ENCODE data around the gene PTGS1.

The PTGS1 gene

DNA sequence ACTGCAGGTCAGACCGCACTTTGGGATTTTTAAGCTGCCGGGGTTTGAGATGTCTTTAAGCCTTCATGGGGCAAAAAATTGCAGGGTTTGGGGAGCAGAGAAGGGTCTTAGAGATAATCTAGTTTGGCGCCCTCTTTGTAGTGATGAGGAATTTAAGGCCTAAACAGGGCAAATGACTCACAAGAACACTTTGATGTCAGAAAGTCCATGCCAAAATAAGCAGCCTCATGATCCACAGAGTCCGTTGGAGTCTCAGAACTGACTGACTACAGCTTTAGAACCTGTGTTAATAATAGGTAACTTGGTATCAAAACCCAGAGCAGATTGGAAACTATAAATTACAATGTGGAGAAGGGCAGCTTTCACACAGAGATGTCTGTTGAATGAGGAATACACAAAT lies 35.9 kb upstream of the PTGS1 start:
- H3K23ac ChIP-seq (ENCODE audit: low read length): no peak overlapping the region
- no peak overlapping the region for H2BK5ac ChIP-seq (ENCODE audit: low read length)
- WGBS (ENCODE audit: extremely low coverage, insufficient coverage, low lambda C conversion rate): no CpG with 5 or more reads among the region's 4 CpGs
- no peaks in the 10 kb centered on the region for H3K4me1 ChIP-seq (ENCODE audit: control insufficient read depth, low read depth, low read length)
- no peak overlapping the region for H3K56ac ChIP-seq (ENCODE audit: low read length)
- no peak overlapping the region for H3K4me2 ChIP-seq (ENCODE audit: low read length)
- no peak overlapping the region for H3K4ac ChIP-seq (ENCODE audit: low read depth, low read length)
- no peak overlapping the region for H4K8ac ChIP-seq (ENCODE audit: low read depth, low read length)
- H2AK5ac ChIP-seq (ENCODE audit: low read length): no peak overlapping the region
- no peak for DNase-seq
- no peak overlapping the region for H2BK15ac ChIP-seq (replicated peaks; ENCODE audit: low read depth)
- no peak overlapping the region for H2BK120ac ChIP-seq (ENCODE audit: low read depth, low read length)
- H4K5ac ChIP-seq (ENCODE audit: low read length): no peak overlapping the region
- no peak overlapping the region for H3K9ac ChIP-seq (ENCODE audit: low read length)
- H3K18ac ChIP-seq (ENCODE audit: low read length): no peak overlapping the region
- H3K4me3 ChIP-seq (ENCODE audit: low read length): no peak overlapping the region
- H3K36me3 ChIP-seq (ENCODE audit: control insufficient read depth, insufficient read depth, low read length): no peaks in the 10 kb centered on the region
- H3K27me3 ChIP-seq (ENCODE audit: insufficient read depth, low read length, poor library complexity): no peaks in the 10 kb centered on the region
- no peak overlapping the region for H3K27ac ChIP-seq (ENCODE audit: low read depth, low read length)
- H3K79me2 ChIP-seq (ENCODE audit: control insufficient read depth, insufficient read depth, low read length): no peaks in the 10 kb centered on the region
- H3K79me1 ChIP-seq (ENCODE audit: low read length): no peaks in the 10 kb centered on the region

- H4K5ac ChIP-seq (ENCODE audit: low read length): no peak overlapping the region
- DNase-seq: no peak
- H3K4me1 ChIP-seq (ENCODE audit: control insufficient read depth, low read depth, low read length): no peaks in the 10 kb centered on the region
- no peak overlapping the region for H3K56ac ChIP-seq (ENCODE audit: low read length)
- H3K4me3 ChIP-seq (ENCODE audit: low read length): no peak overlapping the region
- H4K8ac ChIP-seq (ENCODE audit: low read depth, low read length): no peak overlapping the region
- no peak overlapping the region for H3K27ac ChIP-seq (ENCODE audit: low read depth, low read length)
- H3K36me3 ChIP-seq (ENCODE audit: control insufficient read depth, insufficient read depth, low read length): no peaks in the 10 kb centered on the region
- no peaks in the 10 kb centered on the region for H3K79me2 ChIP-seq (ENCODE audit: control insufficient read depth, insufficient read depth, low read length)
- H2BK120ac ChIP-seq (ENCODE audit: low read depth, low read length): no peak overlapping the region
- no peak overlapping the region for H2BK5ac ChIP-seq (ENCODE audit: low read length)
- H3K27me3 ChIP-seq (ENCODE audit: insufficient read depth, low read length, poor library complexity): no peaks in the 10 kb centered on the region
- no peak overlapping the region for H3K9ac ChIP-seq (ENCODE audit: low read length)
- no peak overlapping the region for H3K4ac ChIP-seq (ENCODE audit: low read depth, low read length)
- no peak overlapping the region for H3K23ac ChIP-seq (ENCODE audit: low read length)
- H2BK15ac ChIP-seq (replicated peaks; ENCODE audit: low read depth): no peak overlapping the region
- no peaks in the 10 kb centered on the region for H3K79me1 ChIP-seq (ENCODE audit: low read length)
- no peak overlapping the region for H3K4me2 ChIP-seq (ENCODE audit: low read length)
- no peak overlapping the region for H2AK5ac ChIP-seq (ENCODE audit: low read length)
- no peak overlapping the region for H3K18ac ChIP-seq (ENCODE audit: low read length)
- WGBS (ENCODE audit: extremely low coverage, insufficient coverage, low lambda C conversion rate): no CpG with 5 or more reads among the region's 5 CpGs
Measured at GRCh38 chr9:122336189-122336588, 34.6 kb upstream of the PTGS1 start.

- H3K4me2 ChIP-seq (ENCODE audit: low read length): peak overlapping the region; percentile 23
- no peaks in the 10 kb centered on the region for H3K36me3 ChIP-seq (ENCODE audit: control insufficient read depth, insufficient read depth, low read length)
- no peak overlapping the region for H3K4me3 ChIP-seq (ENCODE audit: low read length)
- no CpG with 5 or more reads among the region's 26 CpGs for WGBS (ENCODE audit: extremely low coverage, insufficient coverage, low lambda C conversion rate)
- no peak overlapping the region for H4K5ac ChIP-seq (ENCODE audit: low read length)
- peak overlapping the region; percentile 18 for H3K56ac ChIP-seq (ENCODE audit: low read length)
- no peak overlapping the region for H2AK5ac ChIP-seq (ENCODE audit: low read length)
- no peaks in the 10 kb centered on the region for H3K79me1 ChIP-seq (ENCODE audit: low read length)
- no peak for DNase-seq
- no peak overlapping the region for H2BK15ac ChIP-seq (replicated peaks; ENCODE audit: low read depth)
- no peak overlapping the region for H2BK5ac ChIP-seq (ENCODE audit: low read length)
- H4K8ac ChIP-seq (ENCODE audit: low read depth, low read length): no peak overlapping the region
- H3K9ac ChIP-seq (ENCODE audit: low read length): peak overlapping the region; percentile 23
- no peak overlapping the region for H2BK120ac ChIP-seq (ENCODE audit: low read depth, low read length)
- no peak overlapping the region for H3K27ac ChIP-seq (ENCODE audit: low read depth, low read length)
- no peaks in the 10 kb centered on the region for H3K79me2 ChIP-seq (ENCODE audit: control insufficient read depth, insufficient read depth, low read length)
- H3K4ac ChIP-seq (ENCODE audit: low read depth, low read length): no peak overlapping the region
- no peak overlapping the region for H3K18ac ChIP-seq (ENCODE audit: low read length)
- no peaks in the 10 kb centered on the region for H3K27me3 ChIP-seq (ENCODE audit: insufficient read depth, low read length, poor library complexity)
- H3K4me1 ChIP-seq (ENCODE audit: control insufficient read depth, low read depth, low read length): no peaks in the 10 kb centered on the region
- H3K23ac ChIP-seq (ENCODE audit: low read length): no peak overlapping the region
Measured at GRCh38 chr9:122336866-122337555, 33.8 kb upstream of the PTGS1 start.

DNA sequence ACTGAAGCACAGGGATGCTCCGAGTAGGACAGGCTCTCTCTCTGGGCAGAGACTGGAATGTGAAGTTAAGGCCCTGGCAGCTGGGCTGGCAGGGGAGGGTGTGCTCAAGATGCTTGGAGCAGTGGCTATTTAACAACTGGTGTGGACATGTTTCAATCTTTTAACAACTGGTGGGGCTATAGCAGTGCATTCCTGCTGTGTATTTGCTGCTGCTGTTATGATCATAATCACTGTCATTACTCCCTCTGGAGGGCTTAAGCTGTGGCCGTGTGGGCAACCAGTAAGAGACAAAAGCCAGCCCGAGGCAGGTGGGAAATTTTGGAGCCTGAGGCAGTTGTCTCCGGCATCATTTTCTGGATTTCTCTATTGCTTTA lies 33.3 kb upstream of the PTGS1 start:
- DNase-seq: no peak
- Histone ChIP-seq H2AK5ac (ENCODE audit: low read length) (no peak overlapping the region), H3K4me1 (ENCODE audit: control insufficient read depth, low read depth, low read length) (no peaks in the 10 kb centered on the region), H3K4me3 (ENCODE audit: low read length) (no peak overlapping the region), H3K9ac (ENCODE audit: low read length) (no peak overlapping the region), H3K36me3 (ENCODE audit: control insufficient read depth, insufficient read depth, low read length) (no peaks in the 10 kb centered on the region), H3K27ac (ENCODE audit: low read depth, low read length) (no peak overlapping the region), H2BK120ac (ENCODE audit: low read depth, low read length) (no peak overlapping the region), H3K4ac (ENCODE audit: low read depth, low read length) (no peak overlapping the region), H3K79me1 (ENCODE audit: low read length) (no peaks in the 10 kb centered on the region), H2BK5ac (ENCODE audit: low read length) (no peak overlapping the region), H3K27me3 (ENCODE audit: insufficient read depth, low read length, poor library complexity) (no peaks in the 10 kb centered on the region), H3K56ac (ENCODE audit: low read length) (no peak overlapping the region), H3K79me2 (ENCODE audit: control insufficient read depth, insufficient read depth, low read length) (no peaks in the 10 kb centered on the region), H3K18ac (ENCODE audit: low read length) (no peak overlapping the region), H3K4me2 (ENCODE audit: low read length) (no peak overlapping the region), H4K8ac (ENCODE audit: low read depth, low read length) (no peak overlapping the region), H4K5ac (ENCODE audit: low read length) (no peak overlapping the region), H3K23ac (ENCODE audit: low read length) (no peak overlapping the region), H2BK15ac (replicated peaks; ENCODE audit: low read depth) (no peak overlapping the region)
- no CpG with 5 or more reads among the region's 4 CpGs for WGBS (ENCODE audit: extremely low coverage, insufficient coverage, low lambda C conversion rate)

DNA sequence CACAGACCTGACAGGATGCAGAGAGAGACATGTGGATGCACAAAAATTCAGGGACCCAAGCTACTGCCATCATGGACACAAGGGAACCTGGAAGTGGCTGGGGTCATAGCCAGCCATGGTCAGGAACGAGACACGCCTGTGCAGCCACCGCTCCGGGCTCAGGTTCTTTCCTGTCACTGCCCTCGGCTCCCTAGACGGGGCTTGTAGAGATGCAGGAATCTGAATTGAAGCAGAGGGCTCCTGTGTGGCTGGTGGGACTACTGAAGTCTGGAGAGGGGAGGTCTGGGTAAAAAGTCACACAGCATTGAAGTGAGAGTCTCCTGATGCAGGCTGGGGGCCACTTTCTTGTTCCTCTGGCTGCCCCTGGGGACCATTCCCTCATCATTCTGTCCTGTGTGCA lies 32.3 kb upstream of the PTGS1 start:
- no peak overlapping the region for H3K4me2 ChIP-seq (ENCODE audit: low read length)
- no peak overlapping the region for H2BK120ac ChIP-seq (ENCODE audit: low read depth, low read length)
- H3K4me1 ChIP-seq (ENCODE audit: control insufficient read depth, low read depth, low read length): no peaks in the 10 kb centered on the region
- no peak overlapping the region for H4K8ac ChIP-seq (ENCODE audit: low read depth, low read length)
- H3K27me3 ChIP-seq (ENCODE audit: insufficient read depth, low read length, poor library complexity): no peaks in the 10 kb centered on the region
- no peak overlapping the region for H3K27ac ChIP-seq (ENCODE audit: low read depth, low read length)
- H2BK5ac ChIP-seq (ENCODE audit: low read length): no peak overlapping the region
- no peak overlapping the region for H3K18ac ChIP-seq (ENCODE audit: low read length)
- H3K4ac ChIP-seq (ENCODE audit: low read depth, low read length): no peak overlapping the region
- H3K36me3 ChIP-seq (ENCODE audit: control insufficient read depth, insufficient read depth, low read length): no peaks in the 10 kb centered on the region
- H3K79me2 ChIP-seq (ENCODE audit: control insufficient read depth, insufficient read depth, low read length): no peaks in the 10 kb centered on the region
- H2BK15ac ChIP-seq (replicated peaks; ENCODE audit: low read depth): no peak overlapping the region
- no peak overlapping the region for H3K4me3 ChIP-seq (ENCODE audit: low read length)
- no peak overlapping the region for H2AK5ac ChIP-seq (ENCODE audit: low read length)
- H3K23ac ChIP-seq (ENCODE audit: low read length): no peak overlapping the region
- H3K56ac ChIP-seq (ENCODE audit: low read length): no peak overlapping the region
- H3K79me1 ChIP-seq (ENCODE audit: low read length): no peaks in the 10 kb centered on the region
- H4K5ac ChIP-seq (ENCODE audit: low read length): no peak overlapping the region
- DNase-seq: no peak
- H3K9ac ChIP-seq (ENCODE audit: low read length): no peak overlapping the region
- WGBS (ENCODE audit: extremely low coverage, insufficient coverage, low lambda C conversion rate): no CpG with 5 or more reads among the region's 6 CpGs

DNA sequence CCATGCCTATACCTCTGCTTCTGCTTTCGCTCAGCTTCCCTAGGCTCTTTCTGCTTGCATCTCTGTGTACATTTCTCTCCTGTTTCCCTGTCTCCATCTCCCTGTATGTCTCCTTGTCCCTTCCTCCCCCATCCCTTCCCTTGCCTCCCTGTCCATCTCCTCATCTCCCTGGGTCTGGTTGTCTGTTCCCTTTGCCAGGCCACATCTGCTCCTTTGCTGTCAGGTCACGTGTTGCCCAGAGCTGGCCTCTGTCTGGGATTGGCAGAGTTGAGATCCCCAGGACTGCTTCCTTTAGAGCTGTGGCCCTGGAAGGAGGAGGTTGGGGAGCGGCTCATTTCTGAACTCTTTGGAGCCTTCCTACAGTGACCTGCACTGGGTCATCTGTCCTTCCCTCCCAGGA lies 31.8 kb upstream of the PTGS1 start:
- no peak for DNase-seq
- H3K4me3 ChIP-seq (ENCODE audit: low read length): no peak overlapping the region
- WGBS (ENCODE audit: extremely low coverage, insufficient coverage, low lambda C conversion rate): no CpG with 5 or more reads among the region's 3 CpGs

More for the DNA sequence above, 31.8 kb upstream of the PTGS1 start:
- Histone ChIP-seq H3K56ac (ENCODE audit: low read length) (no peak overlapping the region), H3K79me1 (ENCODE audit: low read length) (no peaks in the 10 kb centered on the region), H2BK15ac (replicated peaks; ENCODE audit: low read depth) (no peak overlapping the region), H3K36me3 (ENCODE audit: control insufficient read depth, insufficient read depth, low read length) (no peaks in the 10 kb centered on the region), H3K9ac (ENCODE audit: low read length) (no peak overlapping the region), H3K4me1 (ENCODE audit: control insufficient read depth, low read depth, low read length) (no peaks in the 10 kb centered on the region), H4K8ac (ENCODE audit: low read depth, low read length) (no peak overlapping the region), H2AK5ac (ENCODE audit: low read length) (no peak overlapping the region), H3K18ac (ENCODE audit: low read length) (no peak overlapping the region), H3K27me3 (ENCODE audit: insufficient read depth, low read length, poor library complexity) (no peaks in the 10 kb centered on the region), H2BK5ac (ENCODE audit: low read length) (no peak overlapping the region), H3K79me2 (ENCODE audit: control insufficient read depth, insufficient read depth, low read length) (no peaks in the 10 kb centered on the region), H2BK120ac (ENCODE audit: low read depth, low read length) (no peak overlapping the region), H3K4me2 (ENCODE audit: low read length) (no peak overlapping the region), H3K23ac (ENCODE audit: low read length) (no peak overlapping the region), H4K5ac (ENCODE audit: low read length) (no peak overlapping the region), H3K27ac (ENCODE audit: low read depth, low read length) (no peak overlapping the region), H3K4ac (ENCODE audit: low read depth, low read length) (no peak overlapping the region)
